ENCODE measurements around the gene VAV3. TPM values are rescaled to one million over a fixed set of nuclear protein-coding genes. Genes with fewer than 3 reads are reported as not detected.

Gene VAV3
- total and polyA plus RNA-seq, 2 of the 8 experiments (the other 6 are each of a cell fraction or from before 2014, with no cell fraction given), result 2.9 to 7.9 TPM

GRCh38 chr1:107867422-107867821, 97.6 kb downstream of the VAV3 start:
- CTCF ChIA-PET (ENCODE audit: partially characterized antibody), result interaction anchor here (0.5 to 1.7 kb wide), 6 partner anchors 15 to 147 kb away, joined by 3 to 5 read pairs (median 3); no protein-coding TSS in a partner anchor
- FAIRE-seq (peak; percentile 99), DNase-seq (ENCODE audit: low read depth in 1 of 2, low spot score in 2 of 2) (peak; percentile 67 to 80)
- Histone ChIP-seq H4K8ac (ENCODE audit: extremely low read depth, insufficient read depth, low read length) (no peak overlapping the region), H3K79me1 (ENCODE audit: low read depth, low read length) (no peaks in the 10 kb centered on the region), H3K23ac (ENCODE audit: insufficient read length) (no peak overlapping the region), H2AK5ac (ENCODE audit: low read depth, low read length) (no peak overlapping the region), H2BK15ac (ENCODE audit: low read length) (no peak overlapping the region), H3K56ac (replicated peaks; ENCODE audit: insufficient read length, low read depth, low read length) (no peak overlapping the region), H3K4ac (replicated peaks; ENCODE audit: insufficient read length, low read depth, low read length) (no peak overlapping the region), H3K4me3 (ENCODE audit: extremely low read depth in 1 of 4, insufficient read depth in 2 of 4, low read depth in 3 of 4, low read length in 4 of 4) (peak overlapping the region in 1 of 4 experiments; percentile 11; a peak in 1 of 8 replicates), H2BK120ac (replicated peaks; ENCODE audit: low read depth, low read length) (no peak overlapping the region), H3K4me2 (ENCODE audit: insufficient read depth in 1 of 2, low read depth in 2 of 2, low read length in 2 of 2) (peak overlapping the region; percentile 40), H4K5ac (ENCODE audit: insufficient read length, low read depth, low read length) (no peak overlapping the region), H2AFZ (ENCODE audit: low read length) (no peak overlapping the region), H4K20me1 (replicated peaks in 1 of 2; ENCODE audit: control insufficient read depth in 1 of 2, insufficient read depth in 2 of 2, low read length in 2 of 2) (no peaks in the 10 kb centered on the region), H3K79me2 (ENCODE audit: control insufficient read depth in 1 of 2, insufficient read depth in 2 of 2, low read length in 2 of 2) (no peaks in the 10 kb centered on the region), H2BK12ac (ENCODE audit: low read depth, low read length) (no peak overlapping the region), H3K9me3 (ENCODE audit: insufficient read depth in 2 of 2, low read depth in 1 of 2, low read length in 1 of 2) (0 out of 4 replicates have a peak, but pooled peaks cover 0 to 4% of the 10 kb centered on the region in 2 experiments), H3K23me2 (ENCODE audit: low read depth, low read length) (no peaks in the 10 kb centered on the region; the same call in 1 of the 2 replicates), H3K27me3 (replicated peaks in 1 of 4; ENCODE audit: control insufficient read depth in 3 of 4, extremely low read depth in 1 of 4, insufficient read depth in 3 of 4, low read length in 3 of 4) (no peaks in the 10 kb centered on the region), H3K36me3 (ENCODE audit: control insufficient read depth in 2 of 4, insufficient read depth in 4 of 4, low read length in 3 of 4) (no peaks in the 10 kb centered on the region), H4K91ac (replicated peaks; ENCODE audit: insufficient read length, low read length) (no peak overlapping the region), H3K18ac (ENCODE audit: extremely low read depth, low read length) (no peak overlapping the region), H2BK20ac (ENCODE audit: low read length) (no peak overlapping the region), H3K4me1 (replicated peaks in 1 of 4; ENCODE audit: control insufficient read depth in 3 of 4, insufficient read depth in 4 of 4, low read length in 3 of 4) (peaks cover 5 to 11% (median 8%) of the 10 kb centered on the region in 4 experiments; a peak in 6 of 7 replicates), H3K14ac (ENCODE audit: insufficient read length) (no peak overlapping the region), H2BK5ac (ENCODE audit: low read depth, low read length) (peak overlapping the region; percentile 62; the same call in 1 of the 2 replicates), H3K27ac (ENCODE audit: low read depth, low read length) (no peak overlapping the region), H3K9ac (replicated peaks in 1 of 4; ENCODE audit: extremely low read depth in 1 of 4, low read depth in 3 of 4, low read length in 3 of 4) (no peak overlapping the region)
- 3% methylated on average over 2 of the region's 2 CpGs; no CpG with 5 or more reads in 1 of the 2 experiments for WGBS, 2 experiments (ENCODE audit: extremely low coverage in 1 of 2, insufficient coverage in 1 of 2, insufficient read length in 1 of 2, insufficient replicate concordance in 2 of 2, low coverage in 1 of 2, low lambda C conversion rate in 2 of 2, missing lambda C conversion rate in 1 of 2)
- POLR2A ChIA-PET (ENCODE audit: partially characterized antibody), result interaction anchor here (1.0 kb wide), 1 partner anchor 98 kb away, joined by 3 read pairs; no protein-coding TSS in a partner anchor
- TF ChIP-seq BCL11A (IDR thresholded peaks at IDR 0.05; ENCODE audit: low read depth in 2 of 2, low read length in 2 of 2) (no peak), CBX5 (IDR thresholded peaks at IDR 0.05; ENCODE audit: low read depth, low read length) (no peak), EGR1 (IDR thresholded peaks at IDR 0.05; ENCODE audit: borderline replicate concordance, low read depth, low read length) (0 out of 2 replicates have a peak, but pooled peaks have one; percentile 4), E2F6 (IDR thresholded peaks at IDR 0.05) (peak; percentile 27; the same call in 1 of the 2 replicates), JUND (IDR thresholded peaks at IDR 0.05; ENCODE audit: low read length) (peak; percentile 34; the same call in 1 of the 2 replicates), NANOG (IDR thresholded peaks at IDR 0.05; ENCODE audit: insufficient read depth, low read depth, low read length, poor library complexity, severe bottlenecking) (peak; percentile 72), EP300 (IDR thresholded peaks at IDR 0.05; ENCODE audit: borderline replicate concordance in 1 of 2, low read depth in 2 of 2, low read length in 2 of 2) (peak in 1 of 2 experiments; percentile 57; a peak in 1 of 3 replicates), TCF12 (IDR thresholded peaks at IDR 0.05; ENCODE audit: low read depth, low read length) (0 out of 2 replicates have a peak, but pooled peaks have one; percentile 4), GABPA (IDR thresholded peaks at IDR 0.05; ENCODE audit: borderline replicate concordance, insufficient read depth, low read length) (no peak), TAF7 (optimal IDR thresholded peaks at IDR 0.05; ENCODE audit: borderline replicate concordance, low read depth, low read length) (peak; percentile 14), POU5F1 (IDR thresholded peaks at IDR 0.05; ENCODE audit: low read depth, low read length) (0 out of 2 replicates have a peak, but pooled peaks have one; percentile 58)
